ENCODE results near the gene APP.

DNA sequence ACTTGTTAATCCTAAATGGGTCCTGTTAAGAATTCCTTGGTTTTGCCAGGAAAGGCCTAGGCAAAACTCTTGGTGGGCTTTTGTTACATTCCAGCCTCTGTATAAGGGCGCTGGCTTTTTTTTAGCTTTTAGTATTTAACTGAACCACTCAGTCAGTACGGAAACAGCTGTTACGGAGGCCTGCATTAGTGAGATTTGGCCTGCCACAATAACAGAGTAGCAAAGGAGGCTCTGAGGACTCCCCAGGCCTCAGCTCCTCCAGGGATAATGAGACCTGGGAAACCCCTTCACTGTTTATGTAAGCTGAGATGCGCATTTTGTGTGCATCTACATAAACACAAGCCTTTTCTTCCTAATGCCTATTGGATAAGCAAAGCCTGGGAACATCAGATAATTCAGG, 210.2 kb downstream of the APP start:
- TF ChIP-seq, protein P1, sequence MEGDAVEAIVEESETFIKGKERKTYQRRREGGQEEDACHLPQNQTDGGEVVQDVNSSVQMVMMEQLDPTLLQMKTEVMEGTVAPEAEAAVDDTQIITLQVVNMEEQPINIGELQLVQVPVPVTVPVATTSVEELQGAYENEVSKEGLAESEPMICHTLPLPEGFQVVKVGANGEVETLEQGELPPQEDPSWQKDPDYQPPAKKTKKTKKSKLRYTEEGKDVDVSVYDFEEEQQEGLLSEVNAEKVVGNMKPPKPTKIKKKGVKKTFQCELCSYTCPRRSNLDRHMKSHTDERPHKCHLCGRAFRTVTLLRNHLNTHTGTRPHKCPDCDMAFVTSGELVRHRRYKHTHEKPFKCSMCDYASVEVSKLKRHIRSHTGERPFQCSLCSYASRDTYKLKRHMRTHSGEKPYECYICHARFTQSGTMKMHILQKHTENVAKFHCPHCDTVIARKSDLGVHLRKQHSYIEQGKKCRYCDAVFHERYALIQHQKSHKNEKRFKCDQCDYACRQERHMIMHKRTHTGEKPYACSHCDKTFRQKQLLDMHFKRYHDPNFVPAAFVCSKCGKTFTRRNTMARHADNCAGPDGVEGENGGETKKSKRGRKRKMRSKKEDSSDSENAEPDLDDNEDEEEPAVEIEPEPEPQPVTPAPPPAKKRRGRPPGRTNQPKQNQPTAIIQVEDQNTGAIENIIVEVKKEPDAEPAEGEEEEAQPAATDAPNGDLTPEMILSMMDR (IDR thresholded peaks at IDR 0.05; ENCODE audit: insufficient read depth, low read length, poor library complexity, severe bottlenecking): no peak
- TF ChIP-seq EZH2phosphoT487 (conservative IDR thresholded peaks at IDR 0.05; ENCODE audit: low read length): no peak
